ENCODE measurements around the gene L3MBTL1. TPM values are rescaled to one million over a fixed set of nuclear protein-coding genes. Genes with fewer than 3 reads are reported as not detected.

Gene L3MBTL1
- total RNA-seq, 1 donor from 2014 or later, result 4.0 TPM

GRCh38 chr20:43590036-43590391, 82.5 kb downstream of the L3MBTL1 start:
- DNase-seq, result no peak
- H3K4me3 ChIP-seq, result peak overlapping the region; percentile 90
- intact Hi-C loops (cut with micrococcal nuclease), result no loop called here

GRCh38 chr20:43590392-43591303, 83.2 kb downstream of the L3MBTL1 start, which contains the start of gene IFT52:
IFT52 (plus strand) TSS chr20:43590937; CDS start chr20:43594699, 3,762 bp downstream.
- no peak for TF ChIP-seq CTCF (IDR thresholded peaks at IDR 0.05; ENCODE audit: borderline replicate concordance)
- no peaks in the 10 kb centered on the region for H3K9me3 ChIP-seq (replicated peaks)
- no peaks in the 10 kb centered on the region for H3K27me3 ChIP-seq (ENCODE audit: low read depth)
- peaks cover 16% of the 10 kb centered on the region for H3K36me3 ChIP-seq
- peak; percentile 95 for DNase-seq
- intact Hi-C loops (cut with micrococcal nuclease), result no loop called here
- peaks cover 22% of the 10 kb centered on the region for H3K4me1 ChIP-seq
- H3K27ac ChIP-seq (replicated peaks), result peak within 1 kb of the TSS; percentile 84
- peak within 1 kb of the TSS; percentile 90 for H3K4me3 ChIP-seq

More at GRCh38 chr20:43590036-43590391, 82.5 kb downstream of the L3MBTL1 start:
- H3K9me3 ChIP-seq (replicated peaks), result no peaks in the 10 kb centered on the region
- peaks cover 22% of the 10 kb centered on the region for H3K4me1 ChIP-seq
- TF ChIP-seq CTCF (IDR thresholded peaks at IDR 0.05; ENCODE audit: borderline replicate concordance), result no peak
- no peaks in the 10 kb centered on the region for H3K27me3 ChIP-seq (ENCODE audit: low read depth)
- H3K36me3 ChIP-seq, result peaks cover 9% of the 10 kb centered on the region
- peak overlapping the region; percentile 84 for H3K27ac ChIP-seq (replicated peaks)

Other genes starting within 250 kb of the L3MBTL1 start
- gene SRSF6, start 49.8 kb upstream of the L3MBTL1 start, total RNA-seq, result 58.7 TPM
- gene SGK2, start 51.3 kb downstream of the L3MBTL1 start, total RNA-seq, result 0.30 TPM
- 6.6 TPM for gene IFT52, start 83.2 kb downstream of the L3MBTL1 start, total RNA-seq
- 0.44 TPM for gene MYBL2, start 159.4 kb downstream of the L3MBTL1 start, total RNA-seq
- not detected for gene GTSF1L, start 219.3 kb downstream of the L3MBTL1 start, total RNA-seq